HEK293 (cell line): Measurements from ENCODE around the gene PREX1.

Experiments
- ZNF10 ChIP-seq: fragments of 450-650 bp; formaldehyde crosslinking; IDR thresholded peaks from 2 replicates; pipeline ENCODE4 v1.5.1; 2017; ENCODE audit warnings: missing biosample characterization, missing genetic modification characterization
- ZNF274 ChIP-seq, 2 experiments: fragments of 200-500 bp in 1 of 2; fragments of 450-650 bp in 1 of 2; sonication (Bioruptor generic) in 1 of 2; formaldehyde crosslinking in 1 of 2; IDR thresholded peaks; 2 replicates each; pipeline versions ENCODE4 v1.5.1 to v1.6.1; 2014 to 2016; ENCODE audit warnings: borderline replicate concordance in 1 of 2, inconsistent platforms in 1 of 2, low read length in 1 of 2, missing biosample characterization in 1 of 2, missing genetic modification characterization in 1 of 2
- ZNF830 ChIP-seq: fragments of 450-650 bp; IDR thresholded peaks from 2 replicates; pipeline ENCODE4 v1.5.0; 2018; ENCODE audit warnings: missing biosample characterization, missing genetic modification characterization, low read depth, mild to moderate bottlenecking, moderate library complexity
- TF ChIP-seq, protein P1 (sequence below): fragments of 450-650 bp; formaldehyde crosslinking; IDR thresholded peaks from 2 replicates; pipeline ENCODE4 v1.5.1; 2016; ENCODE audit warnings: missing biosample characterization, missing genetic modification characterization

DNA sequence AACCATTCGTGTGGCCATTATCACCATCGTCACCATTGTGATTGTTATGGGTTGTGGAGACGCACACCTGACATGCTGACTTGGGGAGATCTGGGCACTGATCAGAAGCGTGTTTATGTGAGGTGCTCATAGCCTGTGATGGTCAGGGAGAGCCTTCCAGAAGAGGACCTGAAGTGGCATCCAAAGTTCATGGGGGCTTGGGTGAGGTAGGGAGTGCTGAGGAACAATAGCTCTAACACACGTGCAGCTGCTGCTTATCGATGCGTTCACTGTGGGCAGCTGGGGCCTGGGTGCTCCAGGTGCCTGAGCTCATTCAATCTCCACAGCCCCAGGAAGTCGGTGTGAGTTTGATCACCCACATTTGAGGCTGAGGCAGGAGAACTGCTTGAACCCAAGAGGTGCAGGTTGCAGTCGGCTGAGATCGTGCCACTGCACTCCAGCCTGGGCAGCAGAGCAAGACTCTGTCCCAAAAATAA, 227.3 kb downstream of the PREX1 start:
- TF ChIP-seq ZNF10 (no peak), ZNF274 (IDR thresholded peaks at IDR 0.05; ENCODE audit: low read length) (no peak), ZNF274 (tag by site-specific recombination; IDR thresholded peaks at IDR 0.05; ENCODE audit: borderline replicate concordance) (no peak), ZNF830 (tag by site-specific recombination) (no peak)
- TF ChIP-seq, protein P1, sequence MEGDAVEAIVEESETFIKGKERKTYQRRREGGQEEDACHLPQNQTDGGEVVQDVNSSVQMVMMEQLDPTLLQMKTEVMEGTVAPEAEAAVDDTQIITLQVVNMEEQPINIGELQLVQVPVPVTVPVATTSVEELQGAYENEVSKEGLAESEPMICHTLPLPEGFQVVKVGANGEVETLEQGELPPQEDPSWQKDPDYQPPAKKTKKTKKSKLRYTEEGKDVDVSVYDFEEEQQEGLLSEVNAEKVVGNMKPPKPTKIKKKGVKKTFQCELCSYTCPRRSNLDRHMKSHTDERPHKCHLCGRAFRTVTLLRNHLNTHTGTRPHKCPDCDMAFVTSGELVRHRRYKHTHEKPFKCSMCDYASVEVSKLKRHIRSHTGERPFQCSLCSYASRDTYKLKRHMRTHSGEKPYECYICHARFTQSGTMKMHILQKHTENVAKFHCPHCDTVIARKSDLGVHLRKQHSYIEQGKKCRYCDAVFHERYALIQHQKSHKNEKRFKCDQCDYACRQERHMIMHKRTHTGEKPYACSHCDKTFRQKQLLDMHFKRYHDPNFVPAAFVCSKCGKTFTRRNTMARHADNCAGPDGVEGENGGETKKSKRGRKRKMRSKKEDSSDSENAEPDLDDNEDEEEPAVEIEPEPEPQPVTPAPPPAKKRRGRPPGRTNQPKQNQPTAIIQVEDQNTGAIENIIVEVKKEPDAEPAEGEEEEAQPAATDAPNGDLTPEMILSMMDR (tag by site-specific recombination): no peak
